Kidney (tissue), 14 donors: ENCODE results near the gene CHST12. TPM values are rescaled to one million over a fixed set of nuclear protein-coding genes. Genes with fewer than 3 reads are reported as not detected.

Experiments
- DNase-seq, 5 donors: peaks; one replicate each; pipeline ENCODE4 v3.0.0-alpha.2; 2013 to 2020
- FAIRE-seq: peaks from 2 replicates; lab custom pipeline; 2012; peaks lifted over from hg19 to GRCh38; lab: Jason Lieb, UNC
- H3K27ac ChIP-seq, 2 donors: one replicate each; pipeline ENCODE4 v1.7.0; 2013; ENCODE audit warnings: low read depth in 2 of 2, low read length in 2 of 2, inconsistent platforms in 1 of 2
- H3K27me3 ChIP-seq: one replicate; pipeline ENCODE4 v1.7.1; 2013; ENCODE audit warnings: low read length, inconsistent platforms; ENCODE audit not compliant: control insufficient read depth, insufficient read depth
- H3K36me3 ChIP-seq, 3 donors: one replicate each; pipeline versions ENCODE4 v1.7.0 to v1.7.1; 2013; ENCODE audit warnings: low read length in 3 of 3, control low read depth in 1 of 3, inconsistent platforms in 1 of 3; ENCODE audit not compliant: insufficient read depth in 3 of 3, control insufficient read depth in 2 of 3
- H3K4me1 ChIP-seq, 3 donors: one replicate each; pipeline versions ENCODE4 v1.7.0 to v1.7.1; 2013; ENCODE audit warnings: low read length in 3 of 3, inconsistent platforms in 1 of 3, low read depth in 1 of 3; ENCODE audit not compliant: control insufficient read depth in 2 of 3, insufficient read depth in 2 of 3
- H3K4me3 ChIP-seq, 3 donors: one replicate each; pipeline versions ENCODE4 v1.7.0 to v1.8.1; 2013; ENCODE audit warnings: low read length in 3 of 3, control low read depth in 1 of 3, inconsistent platforms in 1 of 3
- H3K9ac ChIP-seq, 3 donors: one replicate each; pipeline versions ENCODE4 v1.7.0 to v1.7.1; 2013; ENCODE audit warnings: low read length in 3 of 3, control low read depth in 1 of 3, inconsistent platforms in 1 of 3
- H3K9me3 ChIP-seq, 3 donors: one replicate each; pipeline versions ENCODE4 v1.7.0 to v1.7.1; 2013; ENCODE audit warnings: low read length in 3 of 3, control low read depth in 1 of 3, inconsistent platforms in 1 of 3; ENCODE audit not compliant: control insufficient read depth in 2 of 3, insufficient read depth in 1 of 3
- CTCF ChIP-seq: IDR thresholded peaks from 3 replicates; pipeline ENCODE4 v1.5.1; 2012; ENCODE audit warnings: mild to moderate bottlenecking, moderate library complexity, borderline replicate concordance; ENCODE audit not compliant: insufficient read depth; ENCODE audit errors: extremely low read depth
- intact Hi-C: fragments of 100-400 bp; cut with DNase I; formaldehyde crosslinking; loops from one replicate; pipeline ENCODE4 v1.11.1; 2022
- polyA plus RNA-seq: library from polyadenylated mRNA; stranded (reverse); fragments of 350-450 nt; fragmentation: Illumina TruSeq; extraction: RNeasy Lipid Tissue Mini Kit (QIAGEN cat#74804); gene quantifications from one replicate; pipeline ENCODE4 v1.2.3, GENCODE V29; 2014; ENCODE audit warnings: low read depth, low replicate concordance; ENCODE audit not compliant: insufficient read depth
- total RNA-seq: library from RNA; stranded (reverse); fragmentation: NEBNext Ultra II Directional; extraction: Animal tissue kit (Norgen Biotek cat#: 25700); gene quantifications from one replicate; pipeline ENCODE4 v1.2.1, GENCODE V29; 2021
- donor health status: control.
- donor health status: control.
- donor health status: control.
- donor health status: control.
- donor health status: control.
- donor health status: DM: yes; HTN: yes; CAD: no.
- donor health status: Normal renal cell carcinoma (clear cell type).

Gene CHST12
- total and polyA plus RNA-seq, 2 donors from 2014 or later = 16.3 to 25.6 TPM

- DNase-seq (peak in 4 of 5 donors; percentile 46 to 65 (median 58)), FAIRE-seq (no peak)
- H3K27me3 ChIP-seq = no peaks in the 10 kb centered on the region
- H3K4me3 ChIP-seq = no peak overlapping the region
- H3K36me3 ChIP-seq = peaks cover 0 to 6% (median 3%) of the 10 kb centered on the region in 3 donors
- TF ChIP-seq CTCF = no peak
- no peak overlapping the region for H3K9ac ChIP-seq
- H3K27ac ChIP-seq = no peak overlapping the region
- H3K4me1 ChIP-seq = no peaks in the 10 kb centered on the region
- H3K9me3 ChIP-seq = no peaks in the 10 kb centered on the region
- intact Hi-C loops = no loop called here
Observed at GRCh38 chr7:2440608-2441245, 37.3 kb downstream of the CHST12 start.

- no peak overlapping the region for H3K9ac ChIP-seq
- DNase-seq = no peak
- H3K9me3 ChIP-seq = no peaks in the 10 kb centered on the region
- H3K27ac ChIP-seq = no peak overlapping the region
- H3K4me3 ChIP-seq = no peak overlapping the region
- no peak for TF ChIP-seq CTCF
- no peaks in the 10 kb centered on the region for H3K27me3 ChIP-seq
- intact Hi-C loops = no loop called here
- H3K36me3 ChIP-seq = peaks cover 0 to 4% (median 0%) of the 10 kb centered on the region in 3 donors
- FAIRE-seq = no peak
- H3K4me1 ChIP-seq = no peaks in the 10 kb centered on the region
Observed at GRCh38 chr7:2441430-2442058, 38.1 kb downstream of the CHST12 start.

GRCh38 chr7:2443491-2443890 is 40.1 kb downstream of the CHST12 start:
- H3K27me3 ChIP-seq = no peaks in the 10 kb centered on the region
- no peak overlapping the region for H3K9ac ChIP-seq
- no peak overlapping the region for H3K4me3 ChIP-seq
- H3K27ac ChIP-seq = no peak overlapping the region
- peaks cover 0 to 2% (median 0%) of the 10 kb centered on the region in 3 donors for H3K36me3 ChIP-seq
- intact Hi-C loops = no loop called here
- DNase-seq = no peak
- no peak for FAIRE-seq
- no peaks in the 10 kb centered on the region for H3K4me1 ChIP-seq
- no peak for TF ChIP-seq CTCF
- no peaks in the 10 kb centered on the region for H3K9me3 ChIP-seq
